SK-N-SH (cell line): ENCODE data around the gene ADD3. TPM values are rescaled to one million over a fixed set of nuclear protein-coding genes. Genes with fewer than 3 reads are reported as not detected.
A peak's percentile ranks its signal among the peaks of the same experiment; 100 is the strongest.

ENCODE experiments used
- CTCF ChIA-PET: fragments of 300-600, 350-600 bp; formaldehyde crosslinking; extraction: SDS; loops from one replicate; lab custom pipeline; 2021; lab: Yijun Ruan, JAX
- POLR2A ChIA-PET: fragments of 350-600 bp; sonication (Branson Sonifier 250); formaldehyde crosslinking; extraction: SDS; loops from one replicate; lab custom pipeline; 2020; ENCODE audit warnings: antibody characterized with exemption, inconsistent platforms; lab: Yijun Ruan, JAX
- DNase-seq: peaks from one replicate; pipeline ENCODE4 v3.0.0; 2012
- H2AFZ ChIP-seq: fragments of 200-600 bp; sonication (generic); 2 replicates; pipeline ENCODE4 v1.8.1; 2016; ENCODE audit warnings: antibody characterized with exemption, mild to moderate bottlenecking, low read depth
- H3F3A ChIP-seq: fragments of 200-600 bp; sonication (generic); replicated peaks from 2 replicates; pipeline ENCODE3; 2016; ENCODE audit warnings: antibody characterized with exemption, mild to moderate bottlenecking; ENCODE audit not compliant: insufficient read depth
- H3K27ac ChIP-seq, 2 experiments: fragments of 200-500 bp in 1 of 2; fragments of 200-600 bp in 1 of 2; sonication (Bioruptor generic) in 1 of 2; sonication (generic), shearing (Covaris generic) in 1 of 2; 2 replicates each; pipeline versions ENCODE4 v1.5.1 to v1.6.1; 2014 to 2016; ENCODE audit warnings: low read depth in 2 of 2, inconsistent platforms in 1 of 2, low read length in 1 of 2, mild to moderate bottlenecking in 1 of 2, mixed read lengths in 1 of 2
- H3K27me3 ChIP-seq: fragments of 200-600 bp; sonication (generic), shearing (Covaris generic); 2 replicates; pipeline ENCODE4 v1.6.1; 2016; ENCODE audit warnings: mixed run types; ENCODE audit not compliant: insufficient read depth
- H3K36me3 ChIP-seq, 2 experiments: fragments of 200-500 bp in 1 of 2; fragments of 200-600 bp in 1 of 2; sonication (Bioruptor generic) in 1 of 2; sonication (generic) in 1 of 2; replicated peaks in 1 of 2; 2 replicates each; pipeline versions ENCODE3 to v1.5.1; 2014 to 2016; ENCODE audit warnings: low read length in 1 of 2, mild to moderate bottlenecking in 1 of 2; ENCODE audit not compliant: insufficient read depth in 2 of 2, control insufficient read depth in 1 of 2
- H3K4me1 ChIP-seq, 2 experiments: fragments of 200-500 bp in 1 of 2; fragments of 200-600 bp in 1 of 2; sonication (Bioruptor generic) in 1 of 2; sonication (generic), shearing (Covaris generic) in 1 of 2; 2 replicates each; pipeline versions ENCODE4 v1.5.1 to v1.6.1; 2014 to 2016; ENCODE audit warnings: low read depth in 1 of 2, low read length in 1 of 2, mixed run types in 1 of 2; ENCODE audit not compliant: insufficient read depth in 2 of 2, control insufficient read depth in 1 of 2
- H3K4me2 ChIP-seq: fragments of 200-600 bp; sonication (generic), shearing (Covaris generic); 2 replicates; pipeline ENCODE4 v1.6.1; 2017; ENCODE audit warnings: mixed run types
- H3K4me3 ChIP-seq, 2 experiments: fragments of 200-500 bp in 1 of 2; fragments of 200-600 bp in 1 of 2; sonication (Bioruptor generic) in 1 of 2; sonication (generic), shearing (Covaris generic) in 1 of 2; 2 replicates each; pipeline versions ENCODE4 v1.5.1 to v1.8.1; 2014 to 2016; ENCODE audit warnings: low read depth in 2 of 2, inconsistent platforms in 1 of 2, low read length in 1 of 2, mild to moderate bottlenecking in 1 of 2, mixed read lengths in 1 of 2, moderate library complexity in 1 of 2
- H3K79me2 ChIP-seq: fragments of 200-600 bp; sonication (generic); 2 replicates; pipeline ENCODE4 v1.8.1; 2017; ENCODE audit warnings: mild to moderate bottlenecking; ENCODE audit not compliant: insufficient read depth
- H3K9ac ChIP-seq: fragments of 200-600 bp; sonication (generic); 2 replicates; pipeline ENCODE4 v1.6.1; 2017; ENCODE audit warnings: mixed run types
- H3K9me2 ChIP-seq: fragments of 200-600 bp; sonication (generic); 2 replicates; pipeline ENCODE4 v1.6.1; 2017; ENCODE audit warnings: mixed run types
- H3K9me3 ChIP-seq: fragments of 200-600 bp; sonication (generic); 2 replicates; pipeline ENCODE4 v1.6.1; 2017; ENCODE audit warnings: mixed run types, mild to moderate bottlenecking, moderate library complexity
- H4K20me1 ChIP-seq: fragments of 200-600 bp; sonication (generic); 2 replicates; pipeline ENCODE4 v1.6.1; 2017; ENCODE audit warnings: mild to moderate bottlenecking, mixed run types; ENCODE audit not compliant: insufficient read depth
- EZH2phosphoT487 ChIP-seq: fragments of 200-600 bp; sonication (generic); IDR thresholded peaks from 2 replicates; pipeline ENCODE4 v1.6.1; 2017; ENCODE audit warnings: low read depth, mixed run types, mild to moderate bottlenecking, antibody characterized with exemption, moderate library complexity, borderline replicate concordance
- FOSL2 ChIP-seq: IDR thresholded peaks from 2 replicates; pipeline ENCODE4 v1.4.0; 2012; ENCODE audit warnings: low read depth, mild to moderate bottlenecking, moderate library complexity, borderline replicate concordance
- FOXM1 ChIP-seq: IDR thresholded peaks from 2 replicates; pipeline ENCODE4 v1.4.0; 2012; ENCODE audit warnings: low read depth, mild to moderate bottlenecking
- GATA2 ChIP-seq: sonication (generic); formaldehyde crosslinking; IDR thresholded peaks from 2 replicates; pipeline ENCODE4 v1.5.0; 2020; ENCODE audit warnings: mild to moderate bottlenecking, missing genetic modification reagents
- JUND ChIP-seq: IDR thresholded peaks from 2 replicates; pipeline ENCODE4 v1.4.0; 2012
- POLR2AphosphoS5 ChIP-seq: IDR thresholded peaks from 2 replicates; pipeline ENCODE4 v1.6.1; 2012; ENCODE audit warnings: low read depth, low read length
- RXRA ChIP-seq: IDR thresholded peaks from 2 replicates; pipeline ENCODE4 v1.4.0; 2012; ENCODE audit warnings: low read depth, mild to moderate bottlenecking, borderline replicate concordance
- SIN3A ChIP-seq: IDR thresholded peaks from 2 replicates; pipeline ENCODE4 v1.6.1; 2012; ENCODE audit warnings: low read depth, mild to moderate bottlenecking, low read length, moderate library complexity, borderline replicate concordance
- SMC3 ChIP-seq: IDR thresholded peaks from 2 replicates; pipeline ENCODE4 v1.6.1; 2012; ENCODE audit warnings: low read depth, low read length, improper control_type of control experiment
- TAF1 ChIP-seq: IDR thresholded peaks from 2 replicates; pipeline ENCODE4 v1.6.1; 2012; ENCODE audit warnings: low read depth, mild to moderate bottlenecking, low read length, moderate library complexity, borderline replicate concordance
- TCF12 ChIP-seq: IDR thresholded peaks from 2 replicates; pipeline ENCODE4 v1.4.0; 2012
- WGBS: methylation state at CpG from one replicate; pipeline ENCODE4 v1.1.6; 2017; ENCODE audit warnings: low lambda C conversion rate; 5-methylcytosine and 5-hydroxymethylcytosine counted together
- polyA plus RNA-seq, 3 experiments: library from polyadenylated mRNA; depleted of rRNA; stranded (reverse); fragments of >200 nt; gene quantifications; 2 replicates each; pipeline ENCODE4 v1.2.3, GENCODE V29; 2012
- TF ChIP-seq, protein P1 (sequence below): IDR thresholded peaks from 2 replicates; pipeline ENCODE4 v1.4.0; 2012; ENCODE audit warnings: low read depth, borderline replicate concordance
- TF ChIP-seq, protein P2 (sequence below): fragments of 150-350 bp; IDR thresholded peaks from 2 replicates; pipeline ENCODE4 v1.6.1; 2016; ENCODE audit warnings: mild to moderate bottlenecking, low read depth, low read length
- TF ChIP-seq, protein P3 (sequence below): fragments of 200-600 bp; sonication (generic); IDR thresholded peaks from 2 replicates; pipeline ENCODE4 v1.6.1; 2017; ENCODE audit warnings: antibody characterized with exemption, mild to moderate bottlenecking, moderate library complexity
- TF ChIP-seq, protein P4 (sequence below): IDR thresholded peaks from 2 replicates; pipeline ENCODE4; 2012

ADD3 gene
- polyA plus RNA-seq, 1 of the 3 experiments (the other 2 are of a cell fraction), result 27.6 TPM

DNA sequence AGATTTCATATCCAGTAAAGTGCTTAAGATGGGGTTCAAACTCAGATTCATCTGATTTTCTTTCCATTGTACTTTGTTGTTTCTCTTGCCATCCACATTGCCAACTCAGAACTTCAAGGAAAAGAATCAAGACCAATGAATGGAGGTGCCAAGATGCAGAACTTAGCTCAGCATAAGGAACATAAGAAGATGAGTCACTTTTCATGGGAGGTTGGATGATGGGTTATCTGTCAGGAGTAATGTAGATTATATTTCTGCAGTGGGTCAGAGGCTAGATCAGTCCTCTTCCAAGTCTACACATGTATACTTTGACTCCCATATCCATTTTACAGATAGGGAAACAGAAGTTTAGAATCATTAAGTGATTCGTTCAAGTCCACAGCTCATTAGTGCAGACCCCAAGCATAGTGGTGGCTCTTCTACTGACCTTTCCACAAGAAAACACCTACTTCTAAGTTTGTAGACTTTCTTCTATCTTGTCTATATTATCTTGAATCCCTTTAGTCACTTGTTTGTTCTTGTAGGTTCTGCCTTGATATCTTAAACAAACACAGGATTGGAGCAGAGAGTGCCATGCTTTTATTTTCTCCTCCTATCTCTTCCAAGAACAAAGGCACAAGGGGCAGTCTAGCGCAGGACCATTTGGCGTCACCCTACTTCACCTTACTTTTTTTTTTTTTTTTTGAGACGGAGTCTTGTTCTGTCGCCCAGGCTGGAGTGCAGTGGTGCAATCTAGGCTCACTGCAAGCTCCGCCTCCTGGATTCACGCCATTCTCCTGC, 14.0 kb upstream of the ADD3 start:
- TF ChIP-seq JUND (peak; percentile 43), FOSL2 (peak; percentile 59; the same call in 1 of the 2 replicates), SIN3A (no peak), RXRA (no peak), EZH2phosphoT487 (no peak), POLR2AphosphoS5 (no peak), TCF12 (peak; percentile 19; the same call in 1 of the 2 replicates), TAF1 (no peak), FOXM1 (no peak), GATA2 (no peak), SMC3 (no peak)
- TF ChIP-seq, protein P1, sequence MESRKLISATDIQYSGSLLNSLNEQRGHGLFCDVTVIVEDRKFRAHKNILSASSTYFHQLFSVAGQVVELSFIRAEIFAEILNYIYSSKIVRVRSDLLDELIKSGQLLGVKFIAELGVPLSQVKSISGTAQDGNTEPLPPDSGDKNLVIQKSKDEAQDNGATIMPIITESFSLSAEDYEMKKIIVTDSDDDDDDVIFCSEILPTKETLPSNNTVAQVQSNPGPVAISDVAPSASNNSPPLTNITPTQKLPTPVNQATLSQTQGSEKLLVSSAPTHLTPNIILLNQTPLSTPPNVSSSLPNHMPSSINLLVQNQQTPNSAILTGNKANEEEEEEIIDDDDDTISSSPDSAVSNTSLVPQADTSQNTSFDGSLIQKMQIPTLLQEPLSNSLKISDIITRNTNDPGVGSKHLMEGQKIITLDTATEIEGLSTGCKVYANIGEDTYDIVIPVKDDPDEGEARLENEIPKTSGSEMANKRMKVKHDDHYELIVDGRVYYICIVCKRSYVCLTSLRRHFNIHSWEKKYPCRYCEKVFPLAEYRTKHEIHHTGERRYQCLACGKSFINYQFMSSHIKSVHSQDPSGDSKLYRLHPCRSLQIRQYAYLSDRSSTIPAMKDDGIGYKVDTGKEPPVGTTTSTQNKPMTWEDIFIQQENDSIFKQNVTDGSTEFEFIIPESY, result no peak
- TF ChIP-seq, protein P2, sequence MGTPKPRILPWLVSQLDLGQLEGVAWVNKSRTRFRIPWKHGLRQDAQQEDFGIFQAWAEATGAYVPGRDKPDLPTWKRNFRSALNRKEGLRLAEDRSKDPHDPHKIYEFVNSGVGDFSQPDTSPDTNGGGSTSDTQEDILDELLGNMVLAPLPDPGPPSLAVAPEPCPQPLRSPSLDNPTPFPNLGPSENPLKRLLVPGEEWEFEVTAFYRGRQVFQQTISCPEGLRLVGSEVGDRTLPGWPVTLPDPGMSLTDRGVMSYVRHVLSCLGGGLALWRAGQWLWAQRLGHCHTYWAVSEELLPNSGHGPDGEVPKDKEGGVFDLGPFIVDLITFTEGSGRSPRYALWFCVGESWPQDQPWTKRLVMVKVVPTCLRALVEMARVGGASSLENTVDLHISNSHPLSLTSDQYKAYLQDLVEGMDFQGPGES, result no peak
- TF ChIP-seq, protein P3, sequence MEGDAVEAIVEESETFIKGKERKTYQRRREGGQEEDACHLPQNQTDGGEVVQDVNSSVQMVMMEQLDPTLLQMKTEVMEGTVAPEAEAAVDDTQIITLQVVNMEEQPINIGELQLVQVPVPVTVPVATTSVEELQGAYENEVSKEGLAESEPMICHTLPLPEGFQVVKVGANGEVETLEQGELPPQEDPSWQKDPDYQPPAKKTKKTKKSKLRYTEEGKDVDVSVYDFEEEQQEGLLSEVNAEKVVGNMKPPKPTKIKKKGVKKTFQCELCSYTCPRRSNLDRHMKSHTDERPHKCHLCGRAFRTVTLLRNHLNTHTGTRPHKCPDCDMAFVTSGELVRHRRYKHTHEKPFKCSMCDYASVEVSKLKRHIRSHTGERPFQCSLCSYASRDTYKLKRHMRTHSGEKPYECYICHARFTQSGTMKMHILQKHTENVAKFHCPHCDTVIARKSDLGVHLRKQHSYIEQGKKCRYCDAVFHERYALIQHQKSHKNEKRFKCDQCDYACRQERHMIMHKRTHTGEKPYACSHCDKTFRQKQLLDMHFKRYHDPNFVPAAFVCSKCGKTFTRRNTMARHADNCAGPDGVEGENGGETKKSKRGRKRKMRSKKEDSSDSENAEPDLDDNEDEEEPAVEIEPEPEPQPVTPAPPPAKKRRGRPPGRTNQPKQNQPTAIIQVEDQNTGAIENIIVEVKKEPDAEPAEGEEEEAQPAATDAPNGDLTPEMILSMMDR, result no peak
- TF ChIP-seq, protein P4, sequence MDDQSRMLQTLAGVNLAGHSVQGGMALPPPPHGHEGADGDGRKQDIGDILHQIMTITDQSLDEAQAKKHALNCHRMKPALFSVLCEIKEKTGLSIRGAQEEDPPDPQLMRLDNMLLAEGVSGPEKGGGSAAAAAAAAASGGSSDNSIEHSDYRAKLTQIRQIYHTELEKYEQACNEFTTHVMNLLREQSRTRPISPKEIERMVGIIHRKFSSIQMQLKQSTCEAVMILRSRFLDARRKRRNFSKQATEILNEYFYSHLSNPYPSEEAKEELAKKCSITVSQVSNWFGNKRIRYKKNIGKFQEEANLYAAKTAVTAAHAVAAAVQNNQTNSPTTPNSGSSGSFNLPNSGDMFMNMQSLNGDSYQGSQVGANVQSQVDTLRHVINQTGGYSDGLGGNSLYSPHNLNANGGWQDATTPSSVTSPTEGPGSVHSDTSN, result peak; percentile 73
- Histone ChIP-seq H3K79me2 (no peaks in the 10 kb centered on the region), H2AFZ (no peak overlapping the region), H3K27ac (peak overlapping the region; percentile 18 to 76; a peak in 2 of 4 replicates), H3K4me1 (peaks cover 0 to 16% of the 10 kb centered on the region in 2 experiments; a peak in 2 of 4 replicates), H3K27me3 (no peaks in the 10 kb centered on the region), H3F3A (no peaks in the 10 kb centered on the region), H3K4me3 (no peak overlapping the region), H4K20me1 (no peaks in the 10 kb centered on the region), H3K36me3 (no peaks in the 10 kb centered on the region), H3K4me2 (no peak overlapping the region), H3K9me2 (no peaks in the 10 kb centered on the region), H3K9me3 (no peaks in the 10 kb centered on the region), H3K9ac (no peak overlapping the region)
- no peak for DNase-seq
- ChIA-PET POLR2A (no interaction called here), CTCF (no interaction called here)
- WGBS, result 93% methylated on average over 7 of the region's 7 CpGs
